Midbrain (tissue), 1 donor: Measurements from ENCODE around the gene SETD5.

Experiments used
- DNase-seq: peaks from one replicate; lab custom pipeline; 2025; lab: John Stamatoyannopoulos, UW

The SETD5 gene

DNA sequence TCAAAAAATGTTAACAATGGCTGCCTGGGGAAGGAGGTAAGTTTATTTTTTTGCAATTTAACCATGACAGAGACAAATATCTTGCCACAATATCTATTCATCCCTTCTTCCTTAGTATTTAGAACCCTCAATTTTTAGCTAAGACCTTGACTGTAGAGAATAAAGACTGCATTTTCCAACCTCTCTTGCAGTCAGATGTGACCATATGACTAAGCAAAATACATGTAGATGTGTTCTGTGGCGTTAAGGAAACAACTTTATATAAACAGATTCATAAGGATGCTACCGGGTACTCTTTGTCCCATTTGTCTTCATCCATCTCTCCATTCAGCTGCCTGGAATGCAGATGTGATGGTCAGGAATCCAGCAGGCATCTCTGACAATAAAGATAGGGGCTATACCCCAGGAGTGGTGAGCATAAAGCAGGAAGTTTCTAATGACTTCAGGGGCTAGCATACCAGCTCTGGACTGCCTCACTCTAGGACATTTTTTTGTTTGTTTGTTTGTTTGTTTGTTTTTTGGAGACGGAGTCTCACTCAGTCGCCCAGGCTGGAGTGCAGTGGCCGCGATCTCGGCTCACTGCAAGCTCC, 115.1 kb downstream of the SETD5 start:
- no peak for DNase-seq

DNA sequence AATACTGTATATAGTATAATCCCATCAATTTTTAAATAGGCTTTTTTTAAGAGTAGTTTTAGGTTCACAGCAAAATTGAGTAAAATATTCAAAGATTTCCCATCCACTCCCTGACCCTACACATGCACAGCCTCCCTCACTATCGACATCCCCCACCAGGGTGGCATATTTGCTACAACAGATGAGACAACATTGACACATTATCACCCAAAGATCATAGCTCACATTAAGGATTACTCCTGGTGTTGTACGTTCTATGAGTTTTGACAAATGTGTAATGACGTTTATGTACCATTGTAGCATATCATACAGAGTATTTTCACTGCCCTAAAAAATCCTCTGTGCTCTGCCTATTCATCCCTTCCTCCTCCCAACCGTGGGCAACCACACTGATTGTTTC, 116.9 kb downstream of the SETD5 start:
- no peak for DNase-seq

DNA sequence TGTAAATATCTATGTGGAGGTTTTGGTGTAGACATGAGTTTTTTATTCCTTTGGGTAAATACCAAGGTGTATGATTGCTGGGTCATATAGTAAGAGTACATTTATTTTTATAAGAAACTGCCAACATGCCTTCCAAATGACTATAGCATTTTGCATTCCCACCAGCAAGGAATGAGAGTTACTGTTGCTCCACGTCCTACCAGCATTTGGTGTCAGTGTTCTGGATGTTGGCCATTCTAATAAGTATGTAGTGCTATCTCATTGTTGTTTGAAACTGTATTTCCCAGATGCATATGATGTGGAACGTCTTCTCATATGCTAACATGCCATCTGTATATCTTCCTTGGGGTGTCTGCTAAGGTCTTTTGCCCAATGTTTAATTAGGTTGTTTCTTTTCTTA, 117.5 kb downstream of the SETD5 start:
- no peak for DNase-seq

DNA sequence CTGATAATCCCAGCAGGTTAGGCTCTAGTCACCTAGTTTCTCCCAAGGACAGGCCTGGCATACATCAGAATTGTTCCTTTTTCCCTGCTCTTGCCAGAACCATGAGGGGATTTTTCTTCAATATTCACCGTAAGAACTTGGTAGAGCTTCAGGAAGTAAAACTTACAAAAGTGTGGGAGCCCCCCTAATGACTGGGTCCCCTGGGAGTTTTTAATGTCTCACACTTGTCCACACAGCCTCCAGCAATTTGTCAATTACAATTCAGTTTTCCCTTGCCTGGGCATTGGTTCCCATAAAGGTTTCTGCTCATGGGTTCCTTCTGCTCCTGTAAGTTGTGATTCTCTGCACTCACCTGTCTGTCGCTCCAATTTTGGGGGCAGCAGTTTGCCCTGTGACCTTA, 127.7 kb downstream of the SETD5 start:
- no peak for DNase-seq
